Kidney (tissue), 14 donors: ENCODE results near the gene TOMM34. TPM values are rescaled to one million over a fixed set of nuclear protein-coding genes. Genes with fewer than 3 reads are reported as not detected.

Experiments used
- DNase-seq, 5 donors: peaks; one replicate each; pipeline ENCODE4 v3.0.0-alpha.2; 2013 to 2020
- FAIRE-seq: peaks from 2 replicates; lab custom pipeline; 2012; peaks lifted over from hg19 to GRCh38; lab: Jason Lieb, UNC
- H3K27ac ChIP-seq, 2 donors: one replicate each; pipeline ENCODE4 v1.7.0; 2013; ENCODE audit warnings: low read depth in 2 of 2, low read length in 2 of 2, inconsistent platforms in 1 of 2
- H3K27me3 ChIP-seq: one replicate; pipeline ENCODE4 v1.7.1; 2013; ENCODE audit warnings: low read length, inconsistent platforms; ENCODE audit not compliant: control insufficient read depth, insufficient read depth
- H3K36me3 ChIP-seq, 3 donors: one replicate each; pipeline versions ENCODE4 v1.7.0 to v1.7.1; 2013; ENCODE audit warnings: low read length in 3 of 3, control low read depth in 1 of 3, inconsistent platforms in 1 of 3; ENCODE audit not compliant: insufficient read depth in 3 of 3, control insufficient read depth in 2 of 3
- H3K4me1 ChIP-seq, 3 donors: one replicate each; pipeline versions ENCODE4 v1.7.0 to v1.7.1; 2013; ENCODE audit warnings: low read length in 3 of 3, inconsistent platforms in 1 of 3, low read depth in 1 of 3; ENCODE audit not compliant: control insufficient read depth in 2 of 3, insufficient read depth in 2 of 3
- H3K4me3 ChIP-seq, 3 donors: one replicate each; pipeline versions ENCODE4 v1.7.0 to v1.8.1; 2013; ENCODE audit warnings: low read length in 3 of 3, control low read depth in 1 of 3, inconsistent platforms in 1 of 3
- H3K9ac ChIP-seq, 3 donors: one replicate each; pipeline versions ENCODE4 v1.7.0 to v1.7.1; 2013; ENCODE audit warnings: low read length in 3 of 3, control low read depth in 1 of 3, inconsistent platforms in 1 of 3
- H3K9me3 ChIP-seq, 3 donors: one replicate each; pipeline versions ENCODE4 v1.7.0 to v1.7.1; 2013; ENCODE audit warnings: low read length in 3 of 3, control low read depth in 1 of 3, inconsistent platforms in 1 of 3; ENCODE audit not compliant: control insufficient read depth in 2 of 3, insufficient read depth in 1 of 3
- CTCF ChIP-seq: IDR thresholded peaks from 3 replicates; pipeline ENCODE4 v1.5.1; 2012; ENCODE audit warnings: mild to moderate bottlenecking, moderate library complexity, borderline replicate concordance; ENCODE audit not compliant: insufficient read depth; ENCODE audit errors: extremely low read depth
- intact Hi-C: fragments of 100-400 bp; cut with DNase I; formaldehyde crosslinking; loops from one replicate; pipeline ENCODE4 v1.11.1; 2022
- polyA plus RNA-seq: library from polyadenylated mRNA; stranded (reverse); fragments of 350-450 nt; fragmentation: Illumina TruSeq; extraction: RNeasy Lipid Tissue Mini Kit (QIAGEN cat#74804); gene quantifications from one replicate; pipeline ENCODE4 v1.2.3, GENCODE V29; 2014; ENCODE audit warnings: low read depth, low replicate concordance; ENCODE audit not compliant: insufficient read depth
- total RNA-seq: library from RNA; stranded (reverse); fragmentation: NEBNext Ultra II Directional; extraction: Animal tissue kit (Norgen Biotek cat#: 25700); gene quantifications from one replicate; pipeline ENCODE4 v1.2.1, GENCODE V29; 2021
- donor health status: control.
- donor health status: control.
- donor health status: control.
- donor health status: control.
- donor health status: control.
- donor health status: DM: yes; HTN: yes; CAD: no.
- donor health status: Normal renal cell carcinoma (clear cell type).

TOMM34 gene
- total and polyA plus RNA-seq, 2 donors from 2014 or later: 18.8 to 39.6 TPM

- Histone ChIP-seq H3K4me1 (peaks cover 0 to 9% (median 0%) of the 10 kb centered on the region in 3 donors), H3K27me3 (no peaks in the 10 kb centered on the region), H3K36me3 (peaks cover 0 to 8% (median 5%) of the 10 kb centered on the region in 3 donors), H3K9ac (no peak overlapping the region), H3K27ac (no peak overlapping the region), H3K9me3 (no peaks in the 10 kb centered on the region), H3K4me3 (no peak overlapping the region)
- no peak for TF ChIP-seq CTCF
- intact Hi-C loops: no loop called here
- DNase-seq (no peak), FAIRE-seq (no peak)
Observed at GRCh38 chr20:44897133-44897532, 63.1 kb downstream of the TOMM34 start.

- H3K9ac ChIP-seq: no peak overlapping the region
- DNase-seq: no peak
- peak overlapping the region in 1 of 2 donors; percentile 36 for H3K27ac ChIP-seq
- H3K9me3 ChIP-seq: no peaks in the 10 kb centered on the region
- H3K4me3 ChIP-seq: no peak overlapping the region
- H3K27me3 ChIP-seq: no peaks in the 10 kb centered on the region
- TF ChIP-seq CTCF: no peak
- intact Hi-C loops: no loop called here
- H3K4me1 ChIP-seq: peaks cover 0 to 9% (median 0%) of the 10 kb centered on the region in 3 donors
- FAIRE-seq: no peak
- peaks cover 0 to 4% (median 3%) of the 10 kb centered on the region in 3 donors for H3K36me3 ChIP-seq
Observed at GRCh38 chr20:44896583-44896982, 63.6 kb downstream of the TOMM34 start.

DNA sequence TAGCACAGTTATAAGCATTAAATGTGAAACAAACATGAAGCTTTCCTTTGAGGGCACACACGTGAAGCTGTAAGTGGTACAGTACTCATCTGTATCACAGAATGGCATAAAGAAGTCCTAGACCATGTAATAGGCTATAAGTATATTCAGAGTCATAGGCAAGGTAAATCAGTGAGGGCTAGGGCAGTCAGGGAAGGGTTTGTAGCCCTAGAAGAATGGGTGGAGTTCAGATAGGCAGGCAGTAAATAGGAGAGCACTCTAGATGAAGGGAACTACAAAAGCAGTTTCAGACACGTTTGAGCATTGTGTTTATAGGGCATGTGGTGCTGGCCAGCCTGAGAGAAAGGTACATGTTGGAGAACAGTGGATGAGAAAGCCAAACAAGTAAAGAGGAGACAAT lies 65.2 kb downstream of the TOMM34 start:
- Histone ChIP-seq H3K9ac (no peak overlapping the region), H3K27ac (no peak overlapping the region), H3K36me3 (peaks cover 0 to 4% (median 0%) of the 10 kb centered on the region in 3 donors), H3K27me3 (no peaks in the 10 kb centered on the region), H3K4me3 (no peak overlapping the region), H3K9me3 (no peaks in the 10 kb centered on the region), H3K4me1 (peaks cover 0 to 9% (median 0%) of the 10 kb centered on the region in 3 donors)
- intact Hi-C loops: no loop called here
- no peak for DNase-seq
- no peak for TF ChIP-seq CTCF
- no peak for FAIRE-seq

Other genes starting within 250 kb of the TOMM34 start
- gene CCN5, start 245.0 kb downstream of the TOMM34 start, total RNA-seq: 3.1 TPM
- gene CCN5, start 245.0 kb downstream of the TOMM34 start, polyA plus RNA-seq: 0.41 TPM
- gene KCNK15, start 214.5 kb downstream of the TOMM34 start, total RNA-seq: 11.7 TPM
- gene KCNK15, start 214.5 kb downstream of the TOMM34 start, polyA plus RNA-seq: 0.62 TPM
- gene RIMS4, start 149.9 kb downstream of the TOMM34 start, total RNA-seq: 0.13 TPM
- gene RIMS4, start 149.9 kb downstream of the TOMM34 start, polyA plus RNA-seq: not detected
- gene YWHAB, start 74.7 kb downstream of the TOMM34 start, total RNA-seq: 216 TPM
- gene YWHAB, start 74.7 kb downstream of the TOMM34 start, polyA plus RNA-seq: 156 TPM
- gene PABPC1L, start 50.3 kb downstream of the TOMM34 start, total RNA-seq: 48.6 TPM
- 24.4 TPM for gene PABPC1L, start 50.3 kb downstream of the TOMM34 start, polyA plus RNA-seq
- 41.0 TPM for gene STK4, start 6.1 kb upstream of the TOMM34 start, total RNA-seq
- gene STK4, start 6.1 kb upstream of the TOMM34 start, polyA plus RNA-seq: 4.3 TPM
- gene KCNS1, start 140.7 kb upstream of the TOMM34 start, total RNA-seq: 2.9 TPM
- 0.19 TPM for gene KCNS1, start 140.7 kb upstream of the TOMM34 start, polyA plus RNA-seq
- 1.0 TPM for gene WFDC5, start 154.8 kb upstream of the TOMM34 start, total RNA-seq
- not detected for gene WFDC5, start 154.8 kb upstream of the TOMM34 start, polyA plus RNA-seq
- 1.4 TPM for gene WFDC12, start 164.1 kb upstream of the TOMM34 start, total RNA-seq
- not detected for gene WFDC12, start 164.1 kb upstream of the TOMM34 start, polyA plus RNA-seq
- gene PI3, start 214.5 kb upstream of the TOMM34 start, total RNA-seq: 8.7 TPM
- gene PI3, start 214.5 kb upstream of the TOMM34 start, polyA plus RNA-seq: not detected
- not detected for gene SEMG1, start 246.6 kb upstream of the TOMM34 start, total RNA-seq
- not detected for gene SEMG1, start 246.6 kb upstream of the TOMM34 start, polyA plus RNA-seq